ENCODE measurements around the gene MCC.

MCC gene

DNA sequence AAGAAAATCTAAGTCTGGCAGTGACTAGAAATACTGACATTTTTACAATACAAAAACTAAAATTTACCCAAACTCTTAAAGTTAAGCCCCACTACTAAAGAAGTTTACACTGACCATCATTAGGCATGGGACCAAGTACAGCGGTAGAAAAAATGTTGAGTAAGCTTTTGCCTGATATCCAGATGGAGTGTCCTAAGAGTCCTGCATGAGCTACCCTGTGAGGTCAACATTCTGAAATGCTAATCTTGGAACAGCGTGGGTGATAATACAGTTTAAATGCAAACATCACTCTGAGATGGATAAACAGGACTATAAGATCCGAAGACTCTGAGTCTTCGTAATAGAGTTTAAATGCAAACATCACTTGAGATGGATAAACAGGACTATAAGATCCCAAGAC, 322.0 kb downstream of the MCC start:
- no peak for DNase-seq

DNA sequence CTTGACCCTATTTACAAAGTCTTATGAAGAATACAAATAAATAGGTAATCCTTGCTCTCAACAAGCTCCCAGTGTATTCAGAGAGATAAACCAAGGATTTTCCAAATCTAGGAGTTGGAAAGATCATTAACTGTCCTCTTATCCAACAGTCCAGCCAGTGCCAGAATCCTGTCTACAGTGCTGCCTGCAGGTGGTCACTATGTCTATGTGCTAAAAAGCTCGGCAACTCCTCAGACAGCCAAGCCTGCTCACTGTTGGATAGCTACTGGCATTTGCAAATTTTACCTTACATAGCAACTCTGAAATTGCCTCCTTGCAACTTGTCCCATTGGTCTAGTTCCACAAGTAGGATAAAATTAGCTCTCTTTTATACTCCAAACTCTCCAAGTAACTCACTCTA, 324.2 kb downstream of the MCC start:
- DNase-seq = no peak

DNA sequence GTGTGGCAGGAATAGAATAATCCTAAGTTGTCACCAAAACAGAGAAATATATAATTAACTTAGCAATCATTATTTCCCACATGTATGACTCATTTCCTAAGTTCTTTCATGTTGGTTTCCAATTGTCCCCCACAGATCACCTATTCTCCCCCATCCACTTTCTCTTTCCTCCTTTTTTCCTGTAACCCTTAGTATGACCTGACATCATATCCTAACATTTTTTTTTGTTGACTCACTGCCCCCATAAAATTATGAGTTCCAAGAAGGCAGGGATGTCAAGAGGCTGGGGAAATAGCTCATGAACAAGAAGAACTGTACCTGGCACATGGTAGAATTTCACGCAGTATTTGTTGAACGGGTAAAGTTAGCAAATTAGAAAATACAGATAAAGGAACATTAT, 324.9 kb downstream of the MCC start:
- no peak for DNase-seq

DNA sequence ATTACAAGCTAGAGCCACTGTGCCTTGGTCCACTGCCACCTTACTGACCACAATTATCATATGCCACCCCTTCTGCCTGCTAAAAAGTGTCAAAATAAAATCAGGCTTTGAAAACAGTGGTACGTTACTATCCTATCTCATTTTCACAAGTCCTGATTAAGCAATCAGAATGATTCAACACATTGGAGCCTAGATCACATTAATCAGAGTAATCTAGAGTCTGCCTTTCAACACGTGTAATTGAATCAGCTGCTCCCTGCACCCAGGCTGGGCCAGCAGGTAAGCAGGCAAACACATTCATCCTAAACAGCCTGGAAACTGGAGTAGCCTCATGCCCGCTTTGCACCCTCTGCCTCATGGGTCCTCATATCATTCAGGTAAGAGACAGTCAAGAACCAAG, 325.5 kb downstream of the MCC start:
- DNase-seq = no peak

DNA sequence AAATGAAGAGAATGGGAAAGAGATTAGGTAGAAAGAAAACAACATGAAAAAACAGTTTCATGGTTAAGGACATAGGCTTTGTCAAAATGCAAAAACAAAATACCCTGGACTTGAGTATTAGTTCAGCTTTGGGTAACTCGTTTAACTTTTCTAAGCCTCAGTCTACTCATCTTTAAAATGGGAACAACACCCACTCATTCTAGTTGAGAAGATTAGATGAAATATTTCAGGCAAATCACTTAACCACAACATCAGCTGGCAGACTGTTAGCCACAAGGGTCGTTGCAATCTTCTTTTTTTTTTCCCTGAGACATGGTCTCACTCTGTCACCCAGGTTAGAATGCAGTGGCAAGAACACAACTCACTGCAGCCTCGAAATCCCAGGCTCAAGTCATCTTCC, 326.0 kb downstream of the MCC start:
- DNase-seq = no peak

DNA sequence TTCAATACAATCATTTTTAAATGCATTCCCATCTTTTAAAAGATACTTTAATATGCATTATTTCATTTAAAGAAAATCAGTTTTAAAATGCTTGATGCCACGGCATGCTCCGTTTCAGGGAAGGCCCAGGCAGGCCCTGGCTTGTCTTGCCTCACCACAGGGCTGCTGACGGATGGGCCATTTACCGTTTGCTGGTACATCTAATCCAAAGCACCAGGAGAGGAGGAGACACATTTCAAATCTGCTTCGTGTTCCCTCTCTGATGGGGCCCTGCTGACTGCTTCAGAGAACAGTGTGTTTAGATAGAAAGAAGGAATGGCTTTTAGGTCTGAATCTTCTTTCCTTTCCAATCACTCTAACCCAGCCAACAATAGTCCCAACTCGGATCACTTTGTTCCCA, 326.4 kb downstream of the MCC start:
- no peak for DNase-seq

DNA sequence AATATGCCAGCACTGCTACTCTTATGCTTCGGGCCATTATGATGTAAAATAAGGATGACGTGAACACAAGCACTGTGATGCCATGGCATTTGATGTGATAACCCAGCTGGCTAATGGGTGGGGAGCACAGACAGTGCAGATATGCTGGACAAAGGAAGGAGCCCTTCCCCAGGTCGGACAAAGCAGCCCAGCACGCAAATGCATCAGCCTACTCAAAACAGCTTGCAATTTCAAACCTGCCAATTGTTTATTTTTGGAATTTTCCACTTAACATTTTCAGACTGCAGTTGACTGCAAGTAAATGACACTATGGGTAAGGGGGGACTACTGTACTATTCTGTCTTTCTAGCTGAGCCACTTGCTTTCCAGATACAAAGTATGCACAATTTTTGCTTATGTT, 330.4 kb downstream of the MCC start:
- DNase-seq = no peak

DNA sequence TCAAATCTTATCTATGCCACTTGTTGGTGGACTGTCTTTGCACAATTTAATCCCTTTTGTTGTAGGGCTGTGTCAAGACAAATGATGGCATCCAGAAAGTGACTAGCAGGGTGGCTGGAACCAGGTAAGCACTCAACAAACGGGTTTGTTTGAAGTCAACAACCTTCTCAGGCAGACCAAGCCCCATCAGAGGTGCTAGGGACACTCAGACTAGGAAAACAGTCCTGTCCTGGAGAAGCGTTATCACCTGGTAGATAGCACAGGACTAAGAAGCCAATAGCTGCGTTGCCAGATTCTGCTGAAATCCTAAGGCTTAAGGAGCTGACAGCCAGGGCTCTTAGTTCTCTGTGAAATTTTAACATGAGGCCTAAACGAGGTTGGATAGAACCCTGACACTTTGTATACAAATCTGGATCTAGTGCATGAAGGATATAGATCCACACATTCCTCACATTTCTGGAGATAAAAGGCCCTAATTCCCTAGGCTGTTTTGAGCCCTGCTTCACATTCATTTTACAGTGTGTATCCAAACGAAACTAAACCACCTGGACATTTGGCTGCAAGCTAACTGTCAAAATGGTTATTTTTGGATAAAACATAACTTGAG, 331.9 kb downstream of the MCC start:
- DNase-seq = no peak

DNA sequence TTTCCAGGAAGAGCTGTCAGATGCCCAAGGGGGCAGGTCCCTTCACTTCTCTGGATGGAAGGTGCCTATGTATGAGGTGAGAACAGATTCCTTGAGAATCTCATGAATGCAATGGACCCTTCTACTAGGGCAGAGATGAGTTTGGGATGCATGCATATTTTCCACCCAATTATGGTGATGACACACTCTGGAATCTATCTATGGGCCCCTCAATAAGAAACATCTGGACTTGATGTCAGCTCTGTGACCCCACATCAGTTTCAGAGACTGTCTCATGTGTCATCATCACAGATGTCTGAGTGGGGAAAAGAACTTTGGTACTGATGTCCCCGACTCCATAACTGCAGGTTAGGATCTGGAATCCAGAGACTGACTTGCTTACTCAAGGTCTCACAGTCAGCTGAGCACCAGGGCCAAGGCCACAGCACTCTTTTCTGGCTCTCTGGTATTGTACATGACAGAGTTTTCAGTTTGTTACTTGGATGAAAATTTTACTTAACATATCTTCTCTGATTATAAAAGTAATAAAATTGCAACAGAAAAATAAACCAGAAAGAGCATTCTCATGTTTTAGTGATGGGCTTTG, 334.6 kb downstream of the MCC start:
- no peak for DNase-seq

DNA sequence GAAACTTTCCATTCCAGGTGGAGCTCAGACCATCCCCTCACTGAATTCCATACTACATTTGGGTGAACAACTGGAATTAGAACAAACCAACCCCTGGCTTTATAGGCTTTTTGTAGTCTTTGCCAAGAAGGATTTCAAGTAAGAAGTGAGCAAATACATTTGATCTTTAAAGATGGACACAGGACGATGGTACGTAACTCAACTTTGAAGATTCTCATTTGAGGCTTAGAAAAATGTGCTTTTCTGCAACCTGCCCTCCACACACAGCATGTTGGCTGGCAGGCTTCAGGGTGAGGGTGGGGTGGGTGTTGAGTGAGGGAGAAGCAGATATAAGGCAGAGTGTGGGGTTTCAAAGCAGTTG, 335.9 kb downstream of the MCC start:
- no peak for DNase-seq

DNA sequence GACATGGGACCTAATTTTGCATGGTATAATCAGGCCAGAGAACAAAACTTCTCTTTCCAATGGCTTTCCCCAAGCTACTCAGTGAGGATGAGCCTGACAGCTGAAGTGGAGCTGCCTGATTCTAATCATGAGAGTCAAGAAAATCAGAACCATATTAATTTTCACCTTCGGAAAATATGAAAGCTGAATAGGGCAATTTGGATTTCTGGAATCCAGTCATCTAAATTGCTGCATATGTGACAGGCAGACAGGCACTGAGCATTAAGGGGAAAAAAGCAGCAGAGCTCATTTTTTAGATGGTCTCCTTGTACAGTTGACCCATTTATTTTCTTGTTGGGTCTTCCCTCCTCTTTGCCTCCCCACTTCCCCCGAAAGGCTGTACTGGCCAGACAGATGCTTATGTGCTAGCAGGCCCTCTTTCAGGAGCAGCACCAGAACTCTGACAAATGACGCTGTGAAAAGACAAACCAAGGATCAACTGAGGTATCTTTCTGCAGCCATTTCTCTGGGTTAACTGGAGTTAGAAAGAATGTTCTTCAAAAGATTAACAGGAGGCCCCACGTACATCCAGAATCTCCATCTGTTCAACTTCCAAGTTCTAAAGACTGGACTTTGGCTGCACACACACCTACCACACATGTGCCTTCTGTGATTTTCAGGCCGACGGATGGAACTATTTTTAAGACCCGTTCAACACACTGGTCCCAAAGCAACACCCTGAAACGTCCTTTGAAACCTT, 336.4 kb downstream of the MCC start:
- DNase-seq = no peak

DNA sequence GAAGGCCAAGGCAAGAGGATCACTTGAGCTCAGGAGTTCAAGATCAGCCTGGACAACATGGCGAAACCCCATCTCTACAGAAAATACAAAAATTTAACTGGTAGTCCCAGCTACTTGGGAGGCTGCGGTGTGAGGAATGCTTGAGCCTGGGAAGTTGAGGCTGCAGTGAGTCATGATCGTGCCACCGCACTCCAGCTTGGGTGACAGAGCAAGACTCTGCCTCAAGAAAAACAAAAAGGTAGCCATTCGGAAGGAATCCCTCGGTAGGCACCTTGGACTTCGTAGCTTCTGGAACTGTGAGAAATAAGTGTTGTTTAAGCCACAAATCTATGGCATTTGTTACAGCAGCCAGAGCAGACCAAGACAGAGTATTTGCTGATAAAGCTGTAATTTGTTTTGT, 337.4 kb downstream of the MCC start:
- no peak for DNase-seq

DNA sequence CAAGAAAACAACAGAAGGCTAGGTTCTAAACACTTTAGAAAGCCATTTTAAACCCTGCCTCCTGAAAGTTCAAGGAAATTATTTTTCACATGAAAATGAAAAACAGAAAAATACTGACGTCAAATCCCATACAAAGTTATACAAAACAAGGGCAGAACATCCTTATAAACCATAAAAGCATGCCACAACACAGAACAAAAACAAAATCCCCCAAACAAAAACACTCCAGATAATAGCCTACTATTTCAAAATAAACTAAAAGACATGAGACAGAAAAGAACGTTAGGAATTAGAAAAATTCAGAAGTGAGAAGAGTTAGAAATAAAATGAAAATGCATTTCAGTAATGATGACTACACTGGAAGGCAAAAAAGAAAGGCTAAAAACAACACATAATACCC, 338.0 kb downstream of the MCC start:
- no peak for DNase-seq

DNA sequence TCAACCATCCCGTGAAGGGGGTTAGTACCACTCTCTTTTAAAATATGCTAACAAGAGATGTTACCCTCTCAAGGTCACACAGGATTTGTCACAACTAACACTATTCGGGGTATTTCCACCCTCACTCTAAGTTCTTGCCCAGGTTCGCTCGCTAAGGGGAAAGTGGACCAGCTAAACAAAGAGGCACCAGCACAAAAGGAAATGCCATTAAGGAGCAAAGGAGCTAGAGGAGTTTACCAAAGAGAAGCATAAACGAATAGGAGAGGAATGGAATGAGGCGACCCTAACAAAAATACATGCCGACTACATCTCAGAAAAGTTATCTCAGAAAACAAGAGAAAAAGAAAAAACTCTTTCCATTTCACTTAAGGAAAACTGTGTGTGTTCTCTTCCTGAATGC, 340.7 kb downstream of the MCC start:
- DNase-seq = no peak

DNA sequence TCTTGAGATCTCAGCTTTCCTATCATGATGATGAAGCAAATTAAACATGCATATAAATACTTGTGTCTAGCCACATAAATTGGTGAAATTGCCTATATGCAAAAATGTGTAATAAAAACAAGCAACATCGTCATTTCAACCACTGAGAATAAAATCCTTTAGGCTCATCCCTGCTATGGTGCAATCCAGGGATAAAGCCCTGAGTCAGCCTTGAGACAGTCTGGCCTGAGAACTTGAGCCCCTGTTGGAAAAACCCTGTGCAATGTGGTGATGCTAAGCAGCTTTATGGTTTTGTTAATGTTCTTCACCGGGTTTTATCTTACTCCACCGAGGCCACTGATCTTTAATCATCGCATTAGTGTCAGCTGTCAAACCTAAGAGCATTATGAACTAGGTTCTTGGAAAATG, 341.1 kb downstream of the MCC start:
- DNase-seq = no peak

DNA sequence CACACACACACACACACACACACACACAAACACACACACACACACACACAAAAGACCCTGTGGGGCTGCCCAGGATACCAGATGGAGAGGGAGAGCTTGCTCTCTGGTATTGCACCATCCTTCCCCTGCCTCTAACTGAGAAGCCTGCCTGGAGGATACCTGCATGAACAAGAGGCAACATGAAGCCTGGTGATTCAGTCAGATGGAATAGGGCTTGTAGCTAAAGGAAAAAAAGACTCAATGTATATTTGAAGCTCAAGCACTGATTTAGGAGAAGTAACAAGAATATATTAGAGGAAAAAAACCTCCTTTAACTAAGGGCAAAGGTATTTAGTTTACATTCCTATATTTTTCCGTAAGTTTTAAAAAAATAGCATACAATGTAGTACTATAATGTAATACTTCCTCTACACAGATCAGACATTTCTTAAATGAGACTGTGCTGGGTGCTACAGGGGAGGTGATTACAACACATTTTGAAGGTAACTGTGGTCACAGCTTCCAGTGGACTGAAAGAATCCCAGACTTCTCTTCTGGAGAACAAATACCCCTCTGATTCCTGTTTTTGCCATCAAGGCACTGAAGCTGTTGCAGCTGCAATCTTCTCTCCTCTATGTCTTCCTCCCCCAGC, 342.4 kb downstream of the MCC start:
- no peak for DNase-seq

DNA sequence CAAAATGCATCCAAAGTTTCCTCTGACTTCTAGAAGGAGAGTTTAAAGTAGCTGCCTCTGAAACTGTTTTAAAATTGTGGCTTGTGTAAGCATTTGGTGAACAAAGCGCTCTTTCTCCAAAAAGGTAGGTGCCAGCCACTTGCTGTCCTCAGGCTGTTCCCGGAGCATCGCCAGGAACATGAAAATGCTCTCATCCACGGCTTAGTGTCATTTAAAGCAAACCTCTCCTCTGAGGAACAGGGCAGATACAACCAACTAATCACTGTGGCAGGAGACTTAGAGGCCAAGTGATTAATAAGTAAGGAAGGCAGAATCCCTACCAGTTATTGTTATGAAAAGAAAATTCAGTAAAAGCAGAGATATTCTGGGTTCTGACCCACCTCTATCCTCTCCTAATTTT, 346.1 kb downstream of the MCC start:
- DNase-seq = no peak

DNA sequence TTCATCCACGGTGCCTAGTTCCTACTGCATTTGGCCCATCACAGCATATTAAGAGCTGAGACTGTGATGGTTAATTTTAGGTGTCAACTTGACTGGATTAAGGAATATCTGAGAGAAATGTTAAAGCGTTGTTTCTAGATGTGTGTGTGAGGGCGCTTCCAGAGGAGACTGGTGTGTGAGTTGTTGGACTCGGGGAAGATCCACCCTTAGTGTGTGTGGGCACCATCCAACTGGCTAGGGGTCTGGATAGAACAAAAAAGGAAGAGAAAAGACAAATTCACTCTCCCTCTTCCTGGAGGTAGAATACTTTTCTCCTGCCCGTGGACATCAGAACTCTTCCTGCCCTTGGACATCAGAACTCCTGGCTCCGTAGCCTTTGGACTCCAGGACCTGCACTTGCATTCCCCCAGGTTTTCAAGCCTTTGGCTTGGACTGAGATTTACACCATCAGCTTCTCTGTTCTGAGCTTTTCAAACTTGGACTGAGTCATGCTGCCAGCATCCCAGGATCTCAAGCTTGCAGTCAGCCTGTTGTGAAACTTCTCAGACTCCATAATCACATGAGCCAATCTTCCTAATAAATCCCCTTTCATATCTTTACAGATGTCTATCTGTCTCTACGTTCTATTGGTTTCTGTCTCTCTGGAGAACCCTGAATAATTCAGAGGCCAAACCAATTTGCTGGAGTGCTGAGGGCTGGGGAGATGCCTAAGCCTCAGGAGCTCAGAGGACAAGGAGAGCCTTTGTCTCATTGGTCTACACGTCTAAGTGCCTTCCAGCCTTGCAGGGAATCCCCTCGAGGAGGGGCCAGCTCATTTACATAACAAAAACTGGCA, 347.2 kb downstream of the MCC start:
- no peak for DNase-seq

DNA sequence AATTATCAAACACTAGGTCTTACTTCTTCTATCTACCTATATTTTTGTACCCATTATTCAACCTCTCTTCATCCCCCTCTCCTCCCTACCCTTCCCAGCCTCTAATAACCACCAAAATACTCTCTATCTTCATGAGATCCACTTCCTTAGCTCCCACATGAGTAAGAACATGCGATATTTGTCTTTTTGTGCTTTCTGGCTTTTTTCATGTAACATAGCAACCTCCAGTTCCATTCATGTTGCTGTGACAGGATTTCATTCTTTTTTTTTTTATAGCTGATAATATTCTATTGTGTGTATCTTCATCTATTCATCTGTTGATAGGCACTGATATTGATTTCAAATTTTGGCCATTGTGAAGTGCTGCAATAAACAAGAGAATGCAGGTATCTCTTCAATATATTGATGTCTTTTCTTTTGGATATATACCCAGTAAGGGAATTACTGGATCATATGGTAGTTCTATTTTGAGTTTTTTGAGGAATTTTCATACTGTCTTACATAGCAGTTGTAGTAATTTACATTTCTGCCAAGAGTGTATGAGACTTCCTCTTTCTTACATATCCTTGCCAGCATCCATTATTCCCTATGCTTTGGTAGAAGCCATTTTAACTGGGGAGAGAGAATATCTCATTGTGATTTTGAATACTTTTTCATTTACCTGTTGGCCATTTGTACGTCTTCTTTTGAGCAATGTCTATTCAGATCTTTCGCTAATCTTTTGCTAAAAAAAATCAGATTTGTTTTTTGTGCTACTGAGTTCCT, 354.9 kb downstream of the MCC start:
- no peak for DNase-seq

DNA sequence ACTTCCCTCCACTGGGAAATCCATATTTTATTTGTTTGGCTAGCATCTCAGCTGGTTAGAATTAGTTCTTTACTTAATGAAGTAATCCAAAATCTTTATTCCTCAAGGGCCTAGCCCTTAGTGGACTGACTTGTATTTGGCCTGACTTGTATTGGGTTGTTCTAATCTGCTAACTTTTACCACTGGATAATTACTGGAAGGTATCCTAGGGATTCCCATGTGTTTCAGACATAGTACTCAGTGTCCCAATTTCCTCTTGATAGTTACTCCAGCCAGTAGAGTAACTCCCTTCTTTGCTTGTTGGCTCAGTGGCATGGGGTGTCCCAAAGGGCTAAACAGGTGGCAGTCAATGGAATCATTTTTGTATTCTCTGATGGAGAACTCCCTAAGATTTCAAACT, 355.7 kb downstream of the MCC start:
- no peak for DNase-seq

DNA sequence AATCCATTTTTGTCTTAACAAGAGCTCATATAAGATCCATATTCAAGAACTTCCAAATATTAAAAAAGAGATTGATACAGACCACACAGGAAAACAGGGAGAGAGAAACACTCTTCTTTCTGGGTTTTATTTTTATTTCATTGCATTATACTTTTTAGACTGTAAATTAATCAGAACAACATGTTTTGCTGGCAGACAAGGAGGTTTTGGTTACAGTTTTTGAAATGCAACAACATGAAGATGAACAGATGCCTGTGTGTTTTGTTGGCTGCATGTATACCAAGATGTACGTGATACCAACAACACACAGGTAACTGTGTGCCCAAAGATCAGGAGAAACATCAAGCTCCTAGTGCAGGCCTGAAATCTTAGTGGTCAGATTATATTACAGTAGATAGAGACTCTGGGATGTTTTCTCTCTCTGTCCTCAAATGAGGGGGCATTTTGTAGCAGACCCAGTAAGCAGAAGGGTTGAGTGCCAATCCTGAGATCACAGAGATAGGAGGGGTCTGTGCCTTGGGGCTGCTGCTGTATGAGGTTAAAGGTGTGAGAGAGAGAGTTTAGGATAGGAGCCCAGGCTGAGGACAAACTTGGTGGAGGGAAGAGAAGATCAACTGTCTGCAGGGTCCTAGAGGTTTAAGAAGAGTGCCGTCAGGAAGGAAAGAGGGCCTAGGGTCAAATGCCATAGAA, 359.5 kb downstream of the MCC start:
- no peak for DNase-seq

DNA sequence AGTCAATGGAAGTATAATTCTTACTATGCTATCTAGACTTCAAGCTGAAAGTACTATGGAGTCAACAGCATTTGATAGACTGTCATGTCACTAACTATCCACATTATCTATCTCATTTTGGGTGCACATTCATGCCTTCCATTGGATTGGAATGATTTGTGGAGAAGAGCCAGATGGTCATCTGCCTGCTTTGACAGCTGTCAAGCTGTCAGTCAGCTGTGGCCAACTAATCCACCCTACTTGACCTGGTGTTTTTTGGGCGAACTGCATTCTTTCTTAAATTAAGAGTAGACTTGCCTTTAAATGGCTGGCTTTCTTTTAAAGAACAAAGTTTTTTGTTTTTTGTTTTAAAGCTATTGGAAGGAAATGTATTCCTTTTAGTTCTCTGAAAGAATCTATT, 360.2 kb downstream of the MCC start:
- no peak for DNase-seq
